T-helper 2 cell treated with Interferon-gamma antibody and Interleukin-4, amounts not matched to agents 100 ng/mL and 5 ng/mL, for 36 hours (primary cell): ENCODE data around the gene NEK8. TPM values are rescaled to one million over a fixed set of nuclear protein-coding genes. Genes with fewer than 3 reads are reported as not detected.

Experiments used
- intact Hi-C: fragments of 100-400 bp; cut with micrococcal nuclease; formaldehyde crosslinking; loops from one replicate; pipeline ENCODE4 v1.15.1; 2023
- total RNA-seq: library from RNA; stranded (reverse); gene quantifications from 2 replicates; pipeline ENCODE4 v1.2.3, GENCODE V29; 2022

NEK8 gene
- total RNA-seq, 1 donor from 2014 or later = 5.5 TPM

- intact Hi-C loops = loop anchor here (1.0 kb wide), 2 partner anchors 15 to 183 kb away; partner anchors contain the start of gene NEK8
Observed at GRCh38 chr17:28743243-28744103, 14.9 kb downstream of the NEK8 start, which contains the start of gene TRAF4. Gene TRAF4 (plus strand): TSS chr17:28744011. CDS start chr17:28744113, 102 bp downstream.

- intact Hi-C loops = loop anchor here (1.0 kb wide), 1 partner anchor 16 kb away; the partner anchor contains the start of gene NEK8
Observed at GRCh38 chr17:28744104-28744971, 15.8 kb downstream of the NEK8 start.

GRCh38 chr17:28744972-28745785 is 16.6 kb downstream of the NEK8 start:
- intact Hi-C loops = loop anchor here (1.0 kb wide), 1 partner anchor 17 kb away; the partner anchor contains the start of gene NEK8

- intact Hi-C loops = no loop called here
Observed at GRCh38 chr17:28745786-28746411, 17.3 kb downstream of the NEK8 start.

DNA sequence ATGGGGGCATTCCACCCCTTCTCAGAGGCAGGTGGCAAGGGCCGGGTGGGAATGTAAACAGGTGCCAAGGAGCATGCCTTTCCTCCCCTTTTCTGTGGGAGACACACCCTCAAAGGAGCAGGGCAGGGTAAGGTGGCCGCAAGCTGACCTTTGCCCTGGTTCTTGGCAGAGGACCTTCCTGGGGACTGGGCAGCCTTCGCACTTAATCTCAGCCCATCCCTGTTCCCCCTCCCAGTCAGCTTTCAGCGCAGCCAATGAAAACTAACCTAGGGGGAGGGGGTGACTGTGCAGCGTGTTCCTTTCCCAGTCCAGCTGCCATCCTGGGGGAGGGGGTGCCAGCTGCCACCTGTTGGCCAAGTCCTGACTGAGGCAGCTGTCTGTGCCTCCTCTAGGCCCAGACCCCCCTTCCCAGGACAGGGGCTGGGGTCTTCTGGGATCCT is 18.0 kb downstream of the NEK8 start:
- intact Hi-C loops = no loop called here

- intact Hi-C loops = no loop called here
Observed at GRCh38 chr17:28747051-28747691, 18.6 kb downstream of the NEK8 start.

DNA sequence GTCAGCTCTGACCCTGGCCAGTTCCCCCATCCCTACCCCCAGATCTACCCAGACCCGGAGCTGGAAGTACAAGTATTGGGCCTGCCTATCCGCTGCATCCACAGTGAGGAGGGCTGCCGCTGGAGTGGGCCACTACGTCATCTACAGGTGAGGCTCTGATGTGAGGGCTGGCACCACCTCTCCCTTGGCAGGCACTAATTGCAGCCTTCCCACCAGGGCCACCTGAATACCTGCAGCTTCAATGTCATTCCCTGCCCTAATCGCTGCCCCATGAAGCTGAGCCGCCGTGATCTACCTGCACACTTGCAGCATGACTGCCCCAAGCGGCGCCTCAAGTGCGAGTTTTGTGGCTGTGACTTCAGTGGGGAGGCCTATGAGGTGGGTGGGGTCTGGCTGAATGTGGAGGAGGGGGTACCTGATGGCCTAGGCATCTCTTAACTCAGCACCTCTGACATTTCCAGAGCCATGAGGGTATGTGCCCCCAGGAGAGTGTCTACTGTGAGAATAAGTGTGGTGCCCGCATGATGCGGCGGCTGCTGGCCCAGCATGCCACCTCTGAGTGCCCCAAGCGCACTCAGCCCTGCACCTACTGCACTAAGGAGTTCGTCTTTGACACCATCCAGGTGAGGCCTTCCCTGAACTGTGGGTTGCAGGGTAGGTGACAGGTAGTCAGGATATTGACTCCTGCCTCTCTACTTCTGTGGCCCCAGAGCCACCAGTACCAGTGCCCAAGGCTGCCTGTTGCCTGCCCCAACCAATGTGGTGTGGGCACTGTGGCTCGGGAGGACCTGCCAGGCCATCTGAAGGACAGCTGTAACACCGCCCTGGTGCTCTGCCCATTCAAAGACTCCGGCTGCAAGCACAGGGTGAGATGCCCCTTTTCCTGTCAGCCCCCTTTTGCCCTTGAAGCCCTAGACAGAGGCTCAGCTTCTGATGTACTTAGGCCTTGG is 19.5 kb downstream of the NEK8 start:
- intact Hi-C loops = no loop called here

GRCh38 chr17:28748852-28749515 is 20.4 kb downstream of the NEK8 start:
- intact Hi-C loops = no loop called here

DNA sequence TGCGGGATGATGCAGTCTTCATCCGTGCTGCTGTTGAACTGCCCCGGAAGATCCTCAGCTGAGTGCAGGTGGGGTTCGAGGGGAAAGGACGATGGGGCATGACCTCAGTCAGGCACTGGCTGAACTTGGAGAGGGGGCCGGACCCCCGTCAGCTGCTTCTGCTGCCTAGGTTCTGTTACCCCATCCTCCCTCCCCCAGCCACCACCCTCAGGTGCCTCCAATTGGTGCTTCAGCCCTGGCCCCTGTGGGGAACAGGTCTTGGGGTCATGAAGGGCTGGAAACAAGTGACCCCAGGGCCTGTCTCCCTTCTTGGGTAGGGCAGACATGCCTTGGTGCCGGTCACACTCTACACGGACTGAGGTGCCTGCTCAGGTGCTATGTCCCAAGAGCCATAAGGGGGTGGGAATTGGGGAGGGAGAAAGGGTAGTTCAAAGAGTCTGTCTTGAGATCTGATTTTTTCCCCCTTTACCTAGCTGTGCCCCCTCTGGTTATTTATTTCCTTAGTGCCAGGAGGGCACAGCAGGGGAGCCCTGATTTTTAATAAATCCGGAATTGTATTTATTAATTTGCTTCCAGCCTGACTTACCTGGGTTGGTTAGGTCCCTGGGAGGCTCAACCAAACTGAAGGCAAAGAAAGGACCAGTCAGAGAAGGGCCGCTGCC is 21.1 kb downstream of the NEK8 start:
- intact Hi-C loops = loop anchor here (1.0 kb wide), 1 partner anchor 22 kb away; no protein-coding TSS in a partner anchor

DNA sequence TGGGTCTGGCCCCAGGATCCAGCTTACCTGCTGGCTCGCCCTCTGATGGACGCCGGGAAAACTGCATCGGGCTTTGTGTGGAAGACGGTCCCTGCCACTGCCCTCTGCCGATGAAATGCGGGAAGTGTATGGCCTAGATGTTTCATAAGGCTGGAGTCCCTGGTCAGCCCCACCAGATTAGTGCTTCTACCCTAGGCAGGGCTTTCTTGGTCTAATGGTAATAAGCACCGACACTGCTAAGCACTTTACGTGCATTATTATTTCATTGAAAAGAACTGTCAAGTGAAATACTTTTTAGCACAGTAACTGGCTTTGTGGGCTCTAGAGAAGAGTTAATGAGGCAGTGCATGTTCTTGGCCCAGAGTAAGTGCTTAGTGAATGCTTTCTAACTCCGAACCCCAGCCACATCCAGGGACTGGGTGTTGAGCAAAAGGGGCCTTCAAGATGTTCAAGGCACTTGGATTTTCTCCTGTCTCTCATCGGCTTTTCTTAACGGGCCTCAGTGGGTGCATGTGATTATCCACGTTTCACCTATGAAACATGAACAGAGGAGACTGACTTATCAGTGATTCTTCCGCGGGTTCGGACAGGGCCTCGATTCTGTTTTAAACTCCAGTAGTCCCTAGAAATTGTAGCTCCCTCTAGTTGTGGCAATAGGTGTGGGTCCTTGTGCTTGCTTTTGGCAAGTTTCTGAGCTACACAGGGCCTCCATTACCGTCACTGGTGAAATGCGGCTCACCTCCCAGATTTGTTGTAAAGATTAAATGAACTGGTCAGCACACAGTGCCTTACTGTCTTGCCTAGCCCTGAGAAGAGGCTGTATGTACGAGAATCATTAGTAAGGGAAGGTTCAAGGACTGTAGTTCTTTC is 21.8 kb downstream of the NEK8 start:
- intact Hi-C loops = loop anchor here (1.0 kb wide), 1 partner anchor 23 kb away; no protein-coding TSS in a partner anchor

DNA sequence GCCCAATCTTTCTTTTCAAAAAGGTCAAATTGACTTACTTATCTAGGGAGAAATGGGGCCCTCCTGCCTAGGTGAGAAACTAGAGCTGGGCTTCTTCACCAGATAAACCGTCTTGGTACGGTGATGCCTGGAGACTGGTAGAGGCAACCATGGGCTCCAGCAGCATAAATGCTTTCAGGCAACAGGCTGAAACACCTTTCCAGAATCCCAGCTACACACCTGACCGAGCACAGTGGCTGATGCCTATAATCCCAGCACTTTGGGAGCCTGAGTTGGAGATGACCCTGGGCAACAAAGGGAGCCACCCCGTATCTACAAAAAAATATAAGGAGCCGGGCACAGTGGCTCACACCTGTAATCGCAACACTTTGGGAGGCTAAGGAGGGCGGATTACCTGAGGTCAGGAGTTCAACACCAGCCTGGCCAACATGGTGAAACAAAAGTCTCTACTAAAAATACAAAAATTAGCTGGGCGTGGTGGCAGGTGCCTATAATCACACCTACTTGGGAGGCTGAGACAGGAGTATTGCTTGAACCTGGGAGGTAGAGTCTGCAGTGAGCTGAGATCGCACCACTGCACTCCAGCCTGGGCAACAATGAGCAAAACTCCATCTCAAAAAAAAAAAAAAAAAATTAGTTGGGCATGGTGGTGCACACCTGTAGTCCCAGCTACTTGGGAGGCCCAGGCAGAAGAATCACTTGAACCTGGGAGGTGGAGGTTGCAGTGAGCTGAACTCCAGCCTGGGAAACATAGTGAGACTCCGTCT is 23.2 kb downstream of the NEK8 start:
- intact Hi-C loops = no loop called here

DNA sequence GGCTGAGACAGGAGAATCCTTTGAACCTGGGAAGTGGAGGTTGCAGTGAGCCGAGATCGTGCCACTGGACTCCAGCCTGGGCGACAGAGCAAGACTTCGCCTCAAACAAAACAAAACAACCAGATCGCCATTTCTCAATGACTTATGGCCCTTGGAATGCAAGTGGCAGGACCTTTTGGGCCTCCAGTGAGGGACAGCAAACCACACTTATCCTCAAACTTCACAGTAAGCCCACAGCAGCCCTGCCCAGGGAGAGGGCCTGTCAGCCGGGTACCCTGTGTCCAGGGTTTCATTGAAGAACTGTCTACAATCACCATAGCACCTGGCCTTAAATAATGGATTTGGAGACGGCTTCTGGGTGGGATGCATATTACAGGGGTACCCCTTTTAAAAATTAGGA is 26.9 kb downstream of the NEK8 start:
- intact Hi-C loops = no loop called here

DNA sequence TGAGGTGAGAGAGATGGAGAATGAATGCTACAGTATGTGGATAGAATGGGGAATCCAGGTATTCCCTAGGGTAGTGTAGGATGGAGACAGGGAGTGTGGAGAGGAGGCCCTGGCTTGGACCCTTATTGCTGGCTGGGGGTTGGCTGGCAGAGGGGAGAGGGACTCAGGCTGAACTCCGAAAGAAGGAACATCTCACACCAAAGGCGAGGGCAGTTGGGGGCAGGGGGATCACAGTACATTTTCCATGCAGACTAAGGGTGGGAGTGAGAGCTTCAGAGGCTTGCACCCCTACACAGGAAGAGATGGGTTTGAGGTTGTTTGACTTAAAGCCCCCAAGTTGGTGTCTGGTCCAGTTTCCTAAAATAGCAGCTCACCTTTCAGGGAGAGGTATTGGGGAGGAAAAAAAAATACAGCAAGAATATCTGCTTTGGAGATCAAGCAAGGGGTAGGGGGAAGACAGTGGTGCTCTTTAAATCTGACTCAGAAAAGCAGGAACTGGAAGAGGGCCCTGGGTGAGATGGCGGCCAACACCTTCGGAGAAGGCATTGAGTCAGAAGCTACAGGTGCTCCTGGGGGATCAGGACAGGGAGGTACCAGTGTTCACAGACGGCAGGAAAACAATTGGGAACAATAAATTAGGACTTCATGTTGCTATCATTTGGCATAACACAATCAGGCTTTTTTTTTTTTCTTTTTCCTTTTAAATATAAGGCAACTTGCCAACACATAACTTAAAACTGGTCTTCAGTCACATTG is 27.6 kb downstream of the NEK8 start:
- intact Hi-C loops = no loop called here

GRCh38 chr17:28758411-28759121 is 30.0 kb downstream of the NEK8 start:
- intact Hi-C loops = no loop called here
